Kasumi-1 (cell line): ENCODE results near the gene CSNK2A1.
"Not testable (repeated sequence)": the region's sequence is repeated elsewhere in the genome, so short reads cannot be mapped to it uniquely, and the experiment has no call there.

Source experiments
- DNase-seq, 2 experiments: peaks; one replicate each; lab custom pipeline; 2025; lab: John Stamatoyannopoulos, UW

The CSNK2A1 gene

GRCh38 chr20:533526-533925 lies 10.1 kb downstream of the CSNK2A1 start:
- no peak for DNase-seq

DNA sequence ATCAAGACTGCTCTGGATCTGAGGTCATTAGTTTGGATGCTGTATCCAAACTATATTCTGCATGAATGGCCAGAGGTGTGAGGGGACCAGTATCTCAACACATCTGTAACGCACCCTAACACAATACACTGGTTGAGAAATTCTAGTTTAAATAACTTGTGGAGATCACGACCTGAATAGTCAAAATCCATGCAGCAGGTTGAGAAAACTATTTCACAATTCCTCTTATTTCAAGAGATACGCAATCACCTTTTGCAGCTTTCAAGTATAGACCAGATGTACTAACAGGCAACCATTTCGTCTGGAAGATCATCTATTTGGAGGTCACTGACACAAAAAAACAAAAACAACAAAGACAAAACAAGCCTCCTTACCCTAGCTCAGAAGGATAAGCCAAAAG lies 11.1 kb downstream of the CSNK2A1 start:
- DNase-seq: no peak

GRCh38 chr20:531608-532007 lies 12.0 kb downstream of the CSNK2A1 start:
- no peak for DNase-seq

- no peak for DNase-seq
These were observed 13.3 kb downstream of the CSNK2A1 start for GRCh38 chr20:530321-530720.

GRCh38 chr20:528923-529604 lies 14.5 kb downstream of the CSNK2A1 start:
- DNase-seq: no peak

DNA sequence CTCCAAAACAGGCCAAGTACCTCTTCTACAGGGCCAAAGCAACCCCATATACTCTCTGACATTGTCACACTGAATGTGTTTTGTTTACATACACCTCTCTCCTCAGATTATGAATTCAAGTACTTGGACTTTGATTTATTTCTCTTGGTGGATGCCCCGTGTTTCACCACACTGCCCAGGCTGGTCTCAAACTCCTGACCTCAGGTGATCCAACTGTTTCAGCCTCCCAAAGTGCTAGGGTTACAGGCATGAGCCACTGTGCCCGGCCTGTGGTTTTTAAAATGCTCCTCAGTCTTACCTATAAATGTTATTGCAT lies 16.1 kb downstream of the CSNK2A1 start:
- no peak for DNase-seq

DNA sequence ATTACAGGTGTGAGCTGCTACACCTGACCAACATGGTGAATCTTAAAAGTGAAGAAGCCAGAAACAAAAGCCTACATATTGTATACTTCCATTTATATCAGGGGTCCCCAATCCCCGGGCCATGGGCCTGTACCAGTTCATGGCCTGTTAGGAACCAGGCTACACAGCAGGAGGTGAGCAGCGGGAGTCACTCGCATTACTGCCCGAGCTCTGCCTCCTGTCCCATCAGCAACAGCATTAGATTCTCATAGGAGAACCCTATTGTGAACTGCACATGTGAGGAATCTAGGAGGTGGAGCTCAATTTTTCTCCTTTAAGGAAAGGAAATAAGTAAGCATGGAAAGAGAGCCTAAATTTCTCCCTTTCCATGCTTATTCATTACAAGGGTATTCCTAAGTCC lies 21.7 kb downstream of the CSNK2A1 start:
- DNase-seq: no peak

DNA sequence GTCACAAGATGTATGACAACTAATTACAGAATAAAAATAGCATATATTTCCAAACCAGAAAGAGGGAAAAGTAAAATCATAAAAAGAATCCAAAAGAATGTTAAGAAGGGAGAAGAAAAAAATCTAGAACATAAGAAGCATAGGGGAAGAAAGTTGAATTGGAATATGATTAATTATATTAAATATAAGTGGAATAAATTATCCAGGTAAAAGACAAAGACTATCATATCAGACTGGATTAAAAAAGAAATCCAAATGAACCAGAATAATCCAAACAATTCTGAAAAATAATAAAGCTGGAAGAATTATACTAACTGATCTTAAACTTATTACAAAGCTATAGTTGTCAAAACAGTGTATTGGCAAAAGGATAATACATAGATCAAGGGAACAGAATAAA lies 23.6 kb downstream of the CSNK2A1 start:
- DNase-seq: no peak

DNA sequence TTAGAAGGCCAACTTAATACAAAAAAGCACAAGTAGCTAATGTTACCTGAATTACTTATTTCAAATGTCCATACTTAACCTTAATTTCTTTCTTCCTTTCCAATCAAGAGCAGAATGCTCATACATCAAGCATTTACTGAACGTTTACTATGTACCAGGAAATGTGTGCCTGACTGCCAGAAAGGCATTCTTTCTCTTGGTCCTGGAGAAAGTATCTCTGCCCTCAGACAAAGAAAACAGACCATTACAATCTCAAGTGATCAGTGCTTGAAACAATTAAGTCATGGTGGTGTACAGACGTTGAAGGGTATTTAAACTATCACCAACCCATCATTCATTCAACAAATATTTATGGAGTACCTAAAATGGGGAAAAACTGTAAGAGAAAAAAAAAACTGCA lies 26.4 kb downstream of the CSNK2A1 start:
- DNase-seq: no peak

GRCh38 chr20:516799-517198 lies 26.8 kb downstream of the CSNK2A1 start:
- DNase-seq: no peak

DNA sequence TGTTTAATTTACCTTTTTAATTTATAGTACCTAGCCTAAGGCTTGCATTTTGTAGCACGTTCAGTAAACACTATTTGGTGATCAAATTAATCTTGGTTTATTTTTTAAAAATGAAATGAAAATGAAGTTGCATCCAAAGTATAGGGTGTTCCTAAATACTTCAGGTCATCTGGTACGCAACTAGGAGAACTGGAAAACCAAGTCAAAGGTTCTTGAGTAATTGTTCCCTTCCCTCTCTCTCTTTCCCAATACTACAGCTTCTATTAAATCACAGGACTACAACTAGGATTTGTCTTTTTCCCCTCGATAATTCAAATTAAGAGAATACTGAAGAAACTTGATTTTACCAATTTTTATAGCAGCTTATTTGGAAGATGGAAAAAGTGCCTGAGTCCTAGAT lies 27.9 kb downstream of the CSNK2A1 start:
- DNase-seq: no peak

DNA sequence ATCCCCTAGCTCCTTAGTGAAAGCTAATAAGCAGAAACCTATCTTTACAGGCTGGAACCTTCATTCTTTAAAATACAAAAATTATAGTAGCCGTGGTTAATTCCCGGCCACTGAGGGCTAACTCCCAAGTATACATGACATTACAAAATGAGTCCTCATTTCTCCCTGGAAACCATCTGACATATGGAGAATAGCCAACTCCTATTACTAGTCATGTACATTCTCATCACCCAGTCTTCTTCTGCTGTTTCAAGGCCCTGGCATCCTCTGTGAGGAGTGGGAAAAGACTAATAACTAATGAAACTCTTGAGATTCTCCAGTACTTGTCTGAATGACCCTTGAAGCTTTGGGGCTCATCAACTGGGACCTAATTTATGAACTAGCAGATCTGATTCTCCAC lies 30.2 kb downstream of the CSNK2A1 start:
- DNase-seq: no peak

- not testable (repeated sequence) for DNase-seq
These were observed 33.1 kb downstream of the CSNK2A1 start for GRCh38 chr20:510328-511057.

GRCh38 chr20:508364-508787 lies 35.2 kb downstream of the CSNK2A1 start:
- DNase-seq: not testable (repeated sequence)

DNA sequence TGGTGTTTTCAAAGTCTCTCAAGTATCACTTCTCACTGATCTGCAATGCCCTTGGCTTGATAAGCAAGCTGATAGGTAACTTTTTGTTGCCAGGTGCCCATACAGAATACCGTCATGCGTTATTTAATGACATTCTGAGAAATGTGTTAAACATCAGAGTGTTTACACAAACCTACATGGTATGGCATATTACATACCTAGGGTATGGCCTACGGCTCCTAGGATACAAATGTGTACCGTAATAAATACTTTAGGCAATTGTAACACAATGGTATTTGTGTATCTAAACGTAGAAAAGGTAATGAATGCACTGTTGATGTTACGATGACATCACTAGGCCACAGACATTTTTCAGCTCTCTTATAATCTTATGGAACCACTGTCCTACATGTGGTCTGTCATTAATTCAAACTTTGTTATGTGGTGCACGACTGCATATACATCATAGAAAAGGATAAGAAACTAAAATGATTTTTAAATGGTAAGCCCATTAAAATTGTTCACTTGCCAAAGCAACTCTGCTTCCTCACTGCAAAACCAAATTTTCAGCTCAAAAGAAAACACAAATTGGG lies 35.7 kb downstream of the CSNK2A1 start:
- no peak for DNase-seq

DNA sequence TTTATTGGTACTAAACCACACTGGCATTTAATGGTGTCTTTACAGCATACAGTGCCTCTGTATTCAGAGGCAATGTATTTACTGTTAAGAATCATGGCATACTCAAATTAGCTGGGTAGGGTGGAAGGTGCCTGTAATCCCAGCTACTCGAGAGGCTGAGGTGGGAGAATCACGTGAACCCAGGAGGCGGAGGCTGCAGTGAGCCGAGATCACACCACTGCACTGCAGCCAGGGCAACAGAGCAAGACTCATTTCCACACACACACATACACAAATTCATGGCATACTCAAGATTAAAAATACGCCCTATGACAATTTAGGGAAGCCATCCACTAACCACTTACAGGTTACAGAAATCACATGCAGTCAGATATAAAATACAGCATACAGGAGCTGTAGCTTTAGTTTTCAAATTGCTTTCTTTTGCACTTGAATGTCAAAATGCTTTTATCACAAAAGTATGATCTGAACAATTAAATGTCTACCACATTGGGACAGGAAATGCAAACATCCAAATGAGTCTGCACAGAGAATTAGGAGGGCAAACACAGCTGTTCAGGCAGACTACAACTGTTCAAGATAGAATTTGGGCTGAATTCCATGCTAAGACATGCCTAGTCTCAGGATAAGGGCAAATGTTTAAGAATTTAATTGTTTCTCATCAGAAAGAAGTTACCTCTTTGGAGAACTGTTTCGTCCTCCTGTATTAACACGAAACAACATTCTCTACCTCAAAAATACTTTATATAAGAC lies 36.4 kb downstream of the CSNK2A1 start:
- DNase-seq: no peak

- DNase-seq: no peak
These were observed 38.9 kb downstream of the CSNK2A1 start for GRCh38 chr20:504632-505075.

DNA sequence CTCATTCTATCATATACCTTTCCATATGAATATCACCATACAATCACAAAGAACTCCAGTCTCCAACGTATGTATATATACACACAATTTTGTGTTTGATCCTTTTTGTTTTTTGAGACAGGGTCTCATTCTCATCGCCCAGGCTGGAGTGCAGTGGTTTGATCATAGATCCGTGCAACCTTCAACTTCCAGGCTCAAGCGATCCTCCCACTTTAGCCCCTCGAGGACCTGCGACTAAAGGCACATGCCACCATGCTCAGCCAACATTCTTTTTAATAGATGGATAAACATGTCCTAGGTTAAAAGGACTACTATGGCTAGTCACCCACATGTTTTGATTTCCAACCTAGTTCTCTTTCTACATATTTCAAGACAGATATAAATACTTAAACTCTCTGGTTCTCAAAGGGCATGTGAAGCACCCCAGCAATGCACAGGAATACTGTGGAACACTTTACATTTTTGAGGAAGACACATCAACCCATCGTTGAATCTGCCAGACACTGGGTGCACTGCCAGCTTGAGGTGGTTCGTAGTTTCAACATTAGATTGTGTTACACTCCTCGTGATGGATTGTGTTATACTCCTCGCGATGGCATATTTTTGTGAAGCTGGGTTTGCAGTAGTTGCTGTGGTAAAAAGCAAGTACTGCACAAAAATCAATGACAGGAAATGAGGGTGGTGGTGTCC lies 40.4 kb downstream of the CSNK2A1 start:
- no peak for DNase-seq

GRCh38 chr20:497979-498378 lies 45.6 kb downstream of the CSNK2A1 start:
- DNase-seq: no peak

DNA sequence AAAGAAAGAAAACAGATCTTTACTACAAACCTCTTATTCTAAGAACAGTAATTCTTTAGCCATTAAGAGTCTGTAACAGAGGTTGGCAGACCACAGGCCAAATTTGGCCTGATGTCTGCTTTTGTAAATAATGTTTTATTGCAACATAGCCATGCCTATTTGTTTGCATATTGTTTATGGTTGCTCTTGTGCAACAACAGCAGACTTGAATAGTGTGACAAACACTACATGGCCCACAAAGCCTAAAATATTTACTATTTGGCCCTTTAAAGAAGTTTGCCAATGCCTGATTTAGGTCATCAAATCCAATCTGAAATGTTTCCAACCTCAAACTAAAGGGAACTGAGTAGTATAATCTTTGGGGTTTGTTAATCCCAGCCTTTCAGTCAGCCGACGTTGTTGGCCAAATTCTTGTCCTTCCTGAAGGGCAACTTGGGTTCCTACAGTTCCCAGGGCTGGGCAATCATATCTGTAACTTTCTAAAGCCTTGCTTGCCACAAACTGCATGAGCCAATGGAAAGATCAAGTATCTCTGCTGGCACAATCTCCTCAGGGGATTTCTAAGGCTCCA lies 47.4 kb downstream of the CSNK2A1 start:
- no peak for DNase-seq

DNA sequence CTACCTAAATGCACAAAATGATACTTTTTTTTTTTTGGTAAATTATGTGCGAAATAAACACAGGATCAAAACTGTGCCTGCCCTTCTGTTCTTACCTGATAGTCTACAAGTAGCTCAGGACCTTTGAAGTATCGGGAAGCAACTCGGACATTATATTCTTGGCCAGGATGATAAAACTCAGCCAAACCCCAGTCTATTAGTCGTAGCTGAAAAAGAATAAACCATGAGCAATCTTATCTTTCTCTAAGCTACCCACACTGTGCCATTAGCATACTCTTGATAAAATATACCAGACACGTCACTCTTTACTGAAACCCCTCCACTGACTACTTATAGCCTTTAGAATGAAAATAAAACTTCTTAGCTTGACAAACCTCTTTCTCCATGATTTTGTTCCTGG lies 51.4 kb downstream of the CSNK2A1 start:
- DNase-seq: no peak

GRCh38 chr20:487655-488054 lies 55.9 kb downstream of the CSNK2A1 start:
- no peak for DNase-seq
